ENCODE results near the gene FGFR4. TPM values are rescaled to one million over a fixed set of nuclear protein-coding genes. Genes with fewer than 3 reads are reported as not detected.

FGFR4 gene
- total RNA-seq, 3 donors from 2014 or later (not counting 1 experiment from before 2014, with no cell fraction given), result 0.72 to 1.5 (median 1.3) TPM

GRCh38 chr5:177071666-177072385 lies 14.9 kb upstream of the FGFR4 start:
- Mint-ChIP-seq H3K27ac (no peak overlapping the region), H3K36me3 (no peaks in the 10 kb centered on the region), H3K27me3 (ENCODE audit: low read depth in 2 of 2) (no peaks in the 10 kb centered on the region), H3K9me3 (no peaks in the 10 kb centered on the region), H3K4me1 (peaks cover 5% of the 10 kb centered on the region in 2 donors), H3K4me3 (no peak overlapping the region)
- Histone ChIP-seq H3K4me1 (ENCODE audit: control insufficient read depth, insufficient read depth, low read length) (peaks cover 3% of the 10 kb centered on the region), H3K27ac (ENCODE audit: low read length) (no peak overlapping the region), H3K36me3 (ENCODE audit: control insufficient read depth, insufficient read depth, low read length) (no peaks in the 10 kb centered on the region), H3K4me3 (ENCODE audit: low read length) (no peak overlapping the region), H3K27me3 (ENCODE audit: control insufficient read depth, insufficient read depth, low read length) (no peaks in the 10 kb centered on the region), H3K9me3 (ENCODE audit: control insufficient read depth, insufficient read depth, low read length) (no peaks in the 10 kb centered on the region)
- intact Hi-C loops (cut with micrococcal nuclease), result no loop called here
- ATAC-seq (peak; percentile 64 to 87 (median 79)), DNase-seq (peak in 1 of 2 donors; percentile 82)
- TF ChIP-seq, protein P1, sequence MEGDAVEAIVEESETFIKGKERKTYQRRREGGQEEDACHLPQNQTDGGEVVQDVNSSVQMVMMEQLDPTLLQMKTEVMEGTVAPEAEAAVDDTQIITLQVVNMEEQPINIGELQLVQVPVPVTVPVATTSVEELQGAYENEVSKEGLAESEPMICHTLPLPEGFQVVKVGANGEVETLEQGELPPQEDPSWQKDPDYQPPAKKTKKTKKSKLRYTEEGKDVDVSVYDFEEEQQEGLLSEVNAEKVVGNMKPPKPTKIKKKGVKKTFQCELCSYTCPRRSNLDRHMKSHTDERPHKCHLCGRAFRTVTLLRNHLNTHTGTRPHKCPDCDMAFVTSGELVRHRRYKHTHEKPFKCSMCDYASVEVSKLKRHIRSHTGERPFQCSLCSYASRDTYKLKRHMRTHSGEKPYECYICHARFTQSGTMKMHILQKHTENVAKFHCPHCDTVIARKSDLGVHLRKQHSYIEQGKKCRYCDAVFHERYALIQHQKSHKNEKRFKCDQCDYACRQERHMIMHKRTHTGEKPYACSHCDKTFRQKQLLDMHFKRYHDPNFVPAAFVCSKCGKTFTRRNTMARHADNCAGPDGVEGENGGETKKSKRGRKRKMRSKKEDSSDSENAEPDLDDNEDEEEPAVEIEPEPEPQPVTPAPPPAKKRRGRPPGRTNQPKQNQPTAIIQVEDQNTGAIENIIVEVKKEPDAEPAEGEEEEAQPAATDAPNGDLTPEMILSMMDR (IDR thresholded peaks at IDR 0.05), result peak; percentile 93
- 26% methylated on average over 5 of the region's 6 CpGs for WGBS (ENCODE audit: insufficient coverage)

- H3K27me3 Mint-ChIP-seq (ENCODE audit: low read depth in 2 of 2), result no peaks in the 10 kb centered on the region
- H3K4me1 ChIP-seq (ENCODE audit: control insufficient read depth, insufficient read depth, low read length), result no peaks in the 10 kb centered on the region
- TF ChIP-seq, protein P1 (IDR thresholded peaks at IDR 0.05), result no peak
- H3K4me1 Mint-ChIP-seq, result no peaks in the 10 kb centered on the region
- no peak overlapping the region for H3K4me3 Mint-ChIP-seq
- intact Hi-C loops (cut with micrococcal nuclease), result no loop called here
- DNase-seq, result no peak
- no peak for ATAC-seq
- 98% methylated on average over 2 of the region's 2 CpGs for WGBS (ENCODE audit: insufficient coverage)
- H3K4me3 ChIP-seq (ENCODE audit: low read length), result no peak overlapping the region
- no peaks in the 10 kb centered on the region for H3K27me3 ChIP-seq (ENCODE audit: control insufficient read depth, insufficient read depth, low read length)
- no peaks in the 10 kb centered on the region for H3K36me3 ChIP-seq (ENCODE audit: control insufficient read depth, insufficient read depth, low read length)
- no peaks in the 10 kb centered on the region for H3K36me3 Mint-ChIP-seq
- H3K27ac ChIP-seq (ENCODE audit: low read length), result no peak overlapping the region
- H3K27ac Mint-ChIP-seq, result no peak overlapping the region
- H3K9me3 ChIP-seq (ENCODE audit: control insufficient read depth, insufficient read depth, low read length), result no peaks in the 10 kb centered on the region
- H3K9me3 Mint-ChIP-seq, result no peaks in the 10 kb centered on the region
Observed at GRCh38 chr5:177077335-177077734, 9.4 kb upstream of the FGFR4 start.

DNA sequence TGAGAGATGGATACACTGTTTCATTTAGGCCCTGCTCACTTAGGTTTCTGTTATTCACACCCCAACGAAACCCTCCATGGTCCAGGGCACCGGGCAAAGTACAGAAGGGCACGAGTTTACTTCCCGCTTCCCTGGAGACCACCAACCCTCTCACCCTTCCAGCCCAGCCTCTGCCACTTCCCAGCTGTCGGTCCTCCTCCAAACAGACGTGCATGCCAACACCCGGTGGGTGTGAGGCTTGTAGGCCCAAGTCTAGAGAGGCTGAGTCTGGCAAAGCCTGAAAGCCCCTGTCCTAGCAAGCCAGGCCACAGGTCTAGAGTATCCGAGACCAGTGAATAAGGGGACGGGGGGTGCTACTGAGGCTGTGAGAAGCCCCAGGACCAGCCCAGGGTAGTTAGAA lies 7.1 kb upstream of the FGFR4 start:
- no peak overlapping the region for H3K4me3 ChIP-seq (ENCODE audit: low read length)
- Mint-ChIP-seq H3K36me3 (no peaks in the 10 kb centered on the region), H3K27ac (no peak overlapping the region), H3K27me3 (ENCODE audit: low read depth in 2 of 2) (peaks cover 0 to 3% of the 10 kb centered on the region in 2 donors), H3K9me3 (no peaks in the 10 kb centered on the region), H3K4me3 (no peak overlapping the region), H3K4me1 (no peaks in the 10 kb centered on the region)
- 84% methylated on average over 7 of the region's 9 CpGs for WGBS (ENCODE audit: insufficient coverage)
- no peaks in the 10 kb centered on the region for H3K27me3 ChIP-seq (ENCODE audit: control insufficient read depth, insufficient read depth, low read length)
- H3K4me1 ChIP-seq (ENCODE audit: control insufficient read depth, insufficient read depth, low read length), result no peaks in the 10 kb centered on the region
- no peaks in the 10 kb centered on the region for H3K9me3 ChIP-seq (ENCODE audit: control insufficient read depth, insufficient read depth, low read length)
- H3K36me3 ChIP-seq (ENCODE audit: control insufficient read depth, insufficient read depth, low read length), result no peaks in the 10 kb centered on the region
- ATAC-seq (no peak), DNase-seq (no peak)
- intact Hi-C loops (cut with micrococcal nuclease), result no loop called here
- H3K27ac ChIP-seq (ENCODE audit: low read length), result no peak overlapping the region
- TF ChIP-seq, protein P1 (IDR thresholded peaks at IDR 0.05), result no peak

- no peak overlapping the region for H3K27ac Mint-ChIP-seq
- H3K27me3 Mint-ChIP-seq (ENCODE audit: low read depth in 2 of 2), result peaks cover 0 to 3% of the 10 kb centered on the region in 2 donors
- no peaks in the 10 kb centered on the region for H3K4me1 ChIP-seq (ENCODE audit: control insufficient read depth, insufficient read depth, low read length)
- no peaks in the 10 kb centered on the region for H3K36me3 Mint-ChIP-seq
- no peaks in the 10 kb centered on the region for H3K4me1 Mint-ChIP-seq
- DNase-seq (no peak), ATAC-seq (no peak)
- no peaks in the 10 kb centered on the region for H3K36me3 ChIP-seq (ENCODE audit: control insufficient read depth, insufficient read depth, low read length)
- TF ChIP-seq, protein P1 (IDR thresholded peaks at IDR 0.05), result no peak
- intact Hi-C loops (cut with micrococcal nuclease), result no loop called here
- WGBS (ENCODE audit: insufficient coverage), result 94% methylated on average over 5 of the region's 5 CpGs
- H3K9me3 Mint-ChIP-seq, result no peaks in the 10 kb centered on the region
- no peaks in the 10 kb centered on the region for H3K9me3 ChIP-seq (ENCODE audit: control insufficient read depth, insufficient read depth, low read length)
- H3K27me3 ChIP-seq (ENCODE audit: control insufficient read depth, insufficient read depth, low read length), result no peaks in the 10 kb centered on the region
- no peak overlapping the region for H3K4me3 Mint-ChIP-seq
- H3K4me3 ChIP-seq (ENCODE audit: low read length), result no peak overlapping the region
- H3K27ac ChIP-seq (ENCODE audit: low read length), result no peak overlapping the region
Observed at GRCh38 chr5:177080265-177080664, 6.5 kb upstream of the FGFR4 start.

Data from natural killer cell (primary cell).